ENCODE results near the gene DYRK1B.
"Not testable (repeated sequence)": the region's sequence is repeated elsewhere in the genome, so short reads cannot be mapped to it uniquely, and the experiment has no call there.

DNA sequence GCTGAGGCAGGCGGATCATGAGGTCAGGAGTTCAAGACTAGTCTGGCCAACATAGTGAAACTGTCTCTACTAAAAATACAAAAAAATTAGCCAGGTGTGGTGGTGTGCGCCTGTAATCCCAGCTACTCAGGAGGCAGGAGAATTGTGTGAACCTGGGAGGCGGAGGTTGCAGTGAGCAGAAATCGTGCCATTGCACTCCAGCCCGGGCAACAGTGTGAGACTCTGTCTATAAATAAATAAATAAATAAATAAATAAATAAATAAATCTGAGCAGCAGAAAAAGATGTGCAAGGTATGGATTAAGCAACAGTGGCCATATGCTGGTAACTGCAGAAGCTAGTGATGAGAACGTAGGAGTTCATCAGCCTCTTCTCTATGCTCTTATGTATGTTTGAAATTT lies 19.9 kb downstream of the DYRK1B start:
- TF ChIP-seq CTCF, POLR2A (IDR thresholded peaks at IDR 0.05): not testable (repeated sequence)

Measured in heart left ventricle (tissue), 13 donors.